ENCODE measurements around the gene MCC. TPM values are rescaled to one million over a fixed set of nuclear protein-coding genes. Genes with fewer than 3 reads are reported as not detected.

MCC gene
- total RNA-seq, 1 experiment from 2014 or later = 7.6 TPM

GRCh38 chr5:113099822-113100221 lies 388.4 kb downstream of the MCC start:
- Histone ChIP-seq H3K27ac (ENCODE audit: insufficient read length, low read depth, low read length) (no peak overlapping the region), H3K56ac (ENCODE audit: insufficient read length, low read depth, low read length) (no peak overlapping the region), H3K4ac (ENCODE audit: low read depth, low read length) (no peak overlapping the region), H3K18ac (ENCODE audit: insufficient read length, low read depth, low read length) (no peak overlapping the region), H2AK5ac (ENCODE audit: insufficient read length, low read length) (no peak overlapping the region), H4K8ac (replicated peaks; ENCODE audit: insufficient read length, low read depth, low read length) (no peak overlapping the region), H3K27me3 (ENCODE audit: insufficient read depth, low read length) (no peaks in the 10 kb centered on the region), H2BK12ac (ENCODE audit: insufficient read length, low read depth, low read length) (no peak overlapping the region), H3K79me1 (ENCODE audit: insufficient read depth, low read depth, low read length, poor library complexity, severe bottlenecking) (no peaks in the 10 kb centered on the region), H3T11ph (ENCODE audit: low read length) (no peak overlapping the region), H3K4me2 (ENCODE audit: insufficient read depth, insufficient read length, low read length) (no peak overlapping the region), H3K4me1 (ENCODE audit: insufficient read depth, low read length) (no peaks in the 10 kb centered on the region), H4K20me1 (ENCODE audit: control insufficient read depth, insufficient read depth, insufficient read length) (no peaks in the 10 kb centered on the region), H4K91ac (ENCODE audit: insufficient read length, low read depth, low read length) (no peak overlapping the region), H2BK20ac (ENCODE audit: low read depth, low read length, poor library complexity, severe bottlenecking) (no peak overlapping the region), H2BK15ac (ENCODE audit: low read depth, low read length) (no peak overlapping the region), H3K23me2 (ENCODE audit: insufficient read length, low read depth, low read length, poor library complexity, severe bottlenecking) (no peaks in the 10 kb centered on the region), H3K14ac (ENCODE audit: insufficient read depth, low read length) (no peak overlapping the region), H3K9ac (ENCODE audit: extremely low read depth, insufficient read length, low read length) (no peak overlapping the region), H4K5ac (ENCODE audit: insufficient read length, low read depth, low read length) (no peak overlapping the region), H2AFZ (ENCODE audit: low read length) (no peak overlapping the region), H2BK5ac (ENCODE audit: insufficient read length, low read length) (no peak overlapping the region), H3K9me3 (ENCODE audit: control insufficient read depth, low read depth, low read length) (no peaks in the 10 kb centered on the region), H3K79me2 (ENCODE audit: insufficient read depth, low read length) (no peaks in the 10 kb centered on the region), H2BK120ac (ENCODE audit: low read depth, low read length, poor library complexity, severe bottlenecking) (no peak overlapping the region), H3K23ac (ENCODE audit: insufficient read length, low read depth, low read length) (no peak overlapping the region)
- H3K4me1 Mint-ChIP-seq = no peaks in the 10 kb centered on the region
- no peak overlapping the region for H3K27ac Mint-ChIP-seq
- DNase-seq = no peak
- no peak overlapping the region for H3K4me3 Mint-ChIP-seq
- peaks cover 0 to 6% (median 5%) of the 10 kb centered on the region in 3 experiments; a peak in 4 of 7 replicates for H3K36me3 Mint-ChIP-seq (ENCODE audit: insufficient read depth in 1 of 3, low read depth in 3 of 3)
- no CpG with 5 or more reads among the region's 4 CpGs for WGBS (ENCODE audit: extremely low coverage, insufficient read length, low lambda C conversion rate)
- H3K27me3 Mint-ChIP-seq (ENCODE audit: low read depth) = no peaks in the 10 kb centered on the region
- no peak for TF ChIP-seq CTCF (conservative IDR thresholded peaks at IDR 0.05)
- H3K9me3 Mint-ChIP-seq = no peaks in the 10 kb centered on the region

Measured in H9 (cell line).